Pulmonary artery endothelial cell (primary cell): ENCODE measurements around the gene CCDC157. TPM values are rescaled to one million over a fixed set of nuclear protein-coding genes. Genes with fewer than 3 reads are reported as not detected.
A peak's percentile ranks its signal among the peaks of the same experiment; 100 is the strongest.

Experiments used
- DNase-seq: peaks from one replicate; pipeline ENCODE4 v3.0.0-alpha.2; 2011; ENCODE audit warnings: low read depth, low spot score
- total RNA-seq: library from RNA; depleted of rRNA; stranded (reverse); fragments of >200 nt; gene quantifications from 2 replicates; pipeline ENCODE4 v1.2.3, GENCODE V29; 2014

CCDC157 gene
- total RNA-seq, 1 donor from 2014 or later: 1.6 TPM

GRCh38 chr22:30413001-30413400 lies 56.2 kb downstream of the CCDC157 start:
- DNase-seq: no peak

GRCh38 chr22:30413745-30414524 lies 57.1 kb downstream of the CCDC157 start:
- no peak for DNase-seq

GRCh38 chr22:30414525-30415047 lies 57.8 kb downstream of the CCDC157 start:
- no peak for DNase-seq

DNA sequence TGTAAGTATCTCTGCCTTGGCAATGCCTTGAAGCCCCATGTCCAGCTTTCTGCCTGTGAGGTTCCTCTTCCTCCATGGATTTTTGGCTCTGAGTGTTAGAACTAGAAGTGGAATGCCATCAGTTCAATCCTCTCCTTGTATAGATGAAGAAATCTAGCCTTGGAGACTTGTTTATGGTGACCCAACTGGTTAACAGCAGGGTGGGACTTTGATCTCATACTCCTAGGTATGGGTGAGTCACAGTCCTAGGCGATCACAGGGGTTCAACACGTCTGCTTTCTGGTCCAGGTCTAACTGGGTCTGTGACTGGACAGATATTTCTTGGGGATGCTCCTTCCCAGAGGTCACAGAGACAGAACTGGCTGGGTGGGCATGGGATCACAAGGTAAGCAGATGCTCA lies 59.6 kb downstream of the CCDC157 start:
- DNase-seq: no peak

- no peak for DNase-seq
Observed at GRCh38 chr22:30416837-30417236, 60.0 kb downstream of the CCDC157 start.

- peak; percentile 76 for DNase-seq
Observed at GRCh38 chr22:30420347-30421125, 63.7 kb downstream of the CCDC157 start.

DNA sequence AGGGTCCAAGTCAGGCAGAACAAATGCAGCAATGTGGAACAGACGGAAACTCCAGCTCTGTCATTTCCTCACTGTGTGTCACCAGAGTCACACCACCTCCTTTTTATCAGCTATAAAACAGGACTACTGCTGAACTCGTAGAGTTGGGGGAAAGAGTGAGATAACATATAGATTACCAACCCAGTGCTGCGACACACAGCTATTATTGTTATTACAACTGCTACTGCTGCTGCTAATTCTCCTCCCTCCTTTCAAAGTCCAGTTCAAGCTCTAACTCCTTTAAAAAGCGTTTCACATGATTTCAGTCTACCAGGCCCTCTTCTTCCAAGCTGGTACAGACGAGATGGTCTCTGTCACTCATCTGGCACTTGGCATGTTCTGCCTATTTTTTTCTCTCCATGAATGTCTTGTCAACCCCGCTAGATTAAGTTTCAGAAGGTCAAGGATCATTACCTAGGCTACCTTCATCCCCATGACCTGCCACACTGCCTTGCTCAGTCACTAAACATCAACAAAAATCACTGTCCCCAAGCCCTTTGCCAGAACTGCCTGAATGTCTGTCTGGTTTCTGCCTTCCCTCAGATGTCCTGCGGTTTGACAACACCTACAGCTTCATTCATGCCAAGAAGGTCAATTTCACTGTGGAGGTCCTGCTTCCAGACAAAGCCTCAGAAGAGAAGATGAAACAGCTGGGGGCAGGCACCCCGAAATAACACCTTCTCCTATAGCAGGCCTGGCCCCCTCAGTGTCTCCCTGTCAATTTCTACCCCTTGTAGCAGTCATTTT lies 65.1 kb downstream of the CCDC157 start:
- no peak for DNase-seq

DNA sequence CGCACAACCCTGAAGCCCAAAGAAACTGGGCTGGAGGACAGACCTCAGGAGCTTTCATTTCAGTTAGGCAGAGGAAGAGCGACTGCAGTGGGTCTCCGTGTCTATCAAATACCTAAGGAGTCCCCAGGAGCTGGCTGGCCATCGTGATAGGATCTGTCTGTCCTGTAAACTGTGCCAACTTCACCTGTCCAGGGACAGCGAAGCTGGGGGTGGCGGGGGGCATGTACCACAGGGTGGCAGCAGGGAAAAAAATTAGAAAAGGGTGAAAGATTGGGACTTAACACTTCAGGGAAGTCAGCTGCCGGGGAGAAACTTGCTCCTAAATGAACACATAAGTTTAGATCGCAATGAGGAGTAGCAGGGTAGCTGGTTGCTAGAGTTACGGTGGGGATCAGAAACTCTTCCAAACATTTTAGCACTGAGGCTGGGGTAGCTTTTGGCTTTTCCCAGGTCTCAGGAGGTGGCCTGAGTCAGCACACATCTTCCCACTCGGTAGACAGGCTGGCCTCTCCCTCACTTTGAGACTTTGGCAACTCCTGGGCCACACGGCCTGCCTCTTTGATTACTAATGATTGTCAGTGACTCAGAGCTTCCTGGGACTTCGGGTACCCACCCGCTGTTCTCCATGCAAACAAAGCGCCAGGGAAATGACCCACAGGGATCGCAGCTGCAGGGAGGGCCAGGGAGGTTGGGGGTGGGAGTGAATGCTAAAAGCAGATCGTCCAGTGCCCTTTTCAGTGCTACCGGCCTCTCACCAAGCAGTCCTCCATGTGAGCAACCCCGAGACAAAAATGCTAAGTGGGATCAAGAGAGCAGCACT lies 65.9 kb downstream of the CCDC157 start:
- DNase-seq: no peak

DNA sequence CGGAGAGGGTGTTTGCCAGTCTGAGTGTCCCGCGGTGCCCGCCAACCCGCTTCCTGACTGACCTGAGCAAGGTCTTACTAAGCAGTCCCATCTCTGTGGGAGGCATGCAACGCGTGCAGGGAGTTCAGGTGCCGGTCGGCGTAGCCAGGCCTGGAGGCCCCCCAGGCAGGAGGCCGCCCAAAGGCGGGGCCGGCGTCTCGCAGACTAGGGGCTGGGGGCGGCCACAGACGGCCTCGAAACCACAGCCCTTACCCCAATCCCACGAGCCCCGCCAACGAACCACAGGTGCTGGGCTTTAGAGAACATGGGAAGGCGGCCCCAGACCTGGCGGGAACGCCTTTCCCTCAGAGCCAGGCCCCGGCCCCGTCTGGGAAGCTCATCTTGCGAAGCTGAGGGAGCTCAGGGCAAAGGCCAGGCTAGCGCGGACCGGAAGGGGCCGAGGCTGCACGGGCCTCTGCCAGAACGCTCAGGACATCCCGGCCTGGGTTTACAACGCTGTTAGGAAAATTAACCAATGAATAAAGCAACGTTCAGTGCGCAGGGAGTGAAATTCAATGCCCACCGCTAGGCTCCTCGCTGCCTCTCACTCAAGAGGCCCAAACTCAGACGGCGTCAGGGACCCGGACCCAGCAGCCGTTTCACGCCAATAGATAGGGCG lies 66.6 kb downstream of the CCDC157 start:
- DNase-seq: no peak

GRCh38 chr22:30423959-30424533 lies 67.2 kb downstream of the CCDC157 start:
- DNase-seq: peak; percentile 99

GRCh38 chr22:30424534-30425326 lies 67.9 kb downstream of the CCDC157 start:
- no peak for DNase-seq

GRCh38 chr22:30425327-30425615 lies 68.5 kb downstream of the CCDC157 start:
- no peak for DNase-seq

- no peak for DNase-seq
Observed at GRCh38 chr22:30425616-30426387, 69.0 kb downstream of the CCDC157 start, which contains the start of gene MTFP1. TSS of gene MTFP1 (plus strand) at chr22:30425768. CDS start at chr22:30425880, 112 bp downstream.

Other genes with a start within 250 kb of the CCDC157 start
- gene LIF, start 110.2 kb upstream of the CCDC157 start, total RNA-seq: 0.63 and 0.66 TPM in 2 replicates
- gene OSM, start 90.2 kb upstream of the CCDC157 start, total RNA-seq: not detected in 2 replicates
- gene CASTOR1, start 67.5 kb upstream of the CCDC157 start, total RNA-seq: 7.9 and 9.5 TPM in 2 replicates
- 6.9 and 9.2 TPM in 2 replicates for gene TBC1D10A, start 30.1 kb upstream of the CCDC157 start, total RNA-seq
- 18.7 and 29.6 TPM in 2 replicates for gene SF3A1, start 113 bp upstream of the CCDC157 start, total RNA-seq
- 16.8 and 18.1 TPM in 2 replicates for gene RNF215, start 30.4 kb downstream of the CCDC157 start, total RNA-seq
- 34.5 and 35.0 TPM in 2 replicates for gene SEC14L2, start 40.0 kb downstream of the CCDC157 start, total RNA-seq
- gene MTFP1, start 68.8 kb downstream of the CCDC157 start, total RNA-seq: 32.2 and 43.2 TPM in 2 replicates
- gene SEC14L3, start 115.0 kb downstream of the CCDC157 start, total RNA-seq: not detected in 2 replicates
- gene SEC14L4, start 148.7 kb downstream of the CCDC157 start, total RNA-seq: not detected in 2 replicates
- 0.04 TPM in 1 of 2 replicates, not detected in the other for gene SEC14L6, start 189.7 kb downstream of the CCDC157 start, total RNA-seq
- gene GAL3ST1, start 217.7 kb downstream of the CCDC157 start, total RNA-seq: not detected in 2 replicates
- gene PES1, start 234.9 kb downstream of the CCDC157 start, total RNA-seq: 115 and 119 TPM in 2 replicates